GM12878 (cell line): ENCODE results near the gene NEUROD6. TPM values are rescaled to one million over a fixed set of nuclear protein-coding genes. Genes with fewer than 3 reads are reported as not detected.

ENCODE experiments used
- ATAC-seq: fragments of 200-7000 bp; cut with Tn5 transposase; 3 replicates; pipeline ENCODE4 v1.9.1; 2020; ENCODE audit warnings: mild to moderate bottlenecking, moderate library complexity
- BruUV-seq: library from RNA; stranded (reverse); fragments of 400-500 nt; replicated peaks from 2 replicates; lab custom pipeline; 2021; lab: Mats Ljungman, UMichigan
- CTCF ChIA-PET: fragments of 300-600 bp; sonication (Branson Sonifier 250); formaldehyde crosslinking; extraction: SDS; loops from one replicate; lab custom pipeline; 2021; ENCODE audit warnings: inconsistent platforms; lab: Yijun Ruan, JAX
- POLR2A ChIA-PET: fragments of 350-600 bp; formaldehyde crosslinking; extraction: SDS; loops from one replicate; lab custom pipeline; 2021; ENCODE audit warnings: inconsistent platforms; lab: Charles Lee
- RAD21 ChIA-PET: fragments of 300-600 bp; sonication (Branson Sonifier 250); formaldehyde crosslinking; loops from one replicate; lab custom pipeline; 2023; ENCODE audit warnings: antibody characterized with exemption; ENCODE audit not compliant: unreplicated experiment; lab: Charles Lee
- SMC1A ChIA-PET: fragments of 300-600 bp; sonication (Branson Sonifier 250); formaldehyde crosslinking; loops from one replicate; lab custom pipeline; 2023; ENCODE audit not compliant: unreplicated experiment, uncharacterized antibody; lab: Charles Lee
- DNase-seq: peaks from one replicate; pipeline ENCODE4 v3.0.0-alpha.2; 2011; ENCODE audit warnings: low read depth, low spot score
- FAIRE-seq: peaks from 3 replicates; lab custom pipeline; 2011; peaks lifted over from hg19 to GRCh38; lab: Jason Lieb, UNC
- H2AFZ ChIP-seq: 2 replicates; pipeline ENCODE4 v1.6.0; 2011; ENCODE audit warnings: low read depth, low read length, control low read depth; ENCODE audit not compliant: control insufficient read depth
- H3K27ac ChIP-seq: 2 replicates; pipeline ENCODE4 v1.5.1; 2011; ENCODE audit warnings: control low read depth; ENCODE audit not compliant: control insufficient read depth, insufficient read depth
- H3K27me3 ChIP-seq, 2 experiments: replicated peaks in 1 of 2; 2 replicates each; pipeline versions ENCODE4 v1.6.0 to v1.6.1; 2011; ENCODE audit warnings: low read length in 1 of 2; ENCODE audit not compliant: control insufficient read depth in 2 of 2, insufficient read depth in 2 of 2
- H3K36me3 ChIP-seq, 2 experiments: 2 replicates each; pipeline ENCODE4 v1.5.1; 2011; ENCODE audit warnings: low read length in 1 of 2; ENCODE audit not compliant: control insufficient read depth in 2 of 2, insufficient read depth in 2 of 2
- H3K4me1 ChIP-seq: 2 replicates; pipeline ENCODE4 v1.6.1; 2011; ENCODE audit warnings: mild to moderate bottlenecking, low read length, moderate library complexity, mixed read lengths; ENCODE audit not compliant: control insufficient read depth, insufficient read depth
- H3K4me2 ChIP-seq: 2 replicates; pipeline ENCODE4 v1.6.0; 2011; ENCODE audit warnings: control low read depth; ENCODE audit not compliant: control insufficient read depth, insufficient read depth
- H3K4me3 ChIP-seq: fragments of 200-600 bp; sonication (generic); 2 replicates; pipeline ENCODE4 v1.5.1; 2016
- H3K79me2 ChIP-seq: 2 replicates; pipeline ENCODE4 v1.6.0; 2011; ENCODE audit warnings: low read length; ENCODE audit not compliant: control insufficient read depth, insufficient read depth
- H3K9ac ChIP-seq: 2 replicates; pipeline ENCODE4 v1.8.0; 2011; ENCODE audit warnings: low read length, control low read depth, mixed read lengths; ENCODE audit not compliant: control insufficient read depth, insufficient read depth
- H3K9me3 ChIP-seq: replicated peaks from 3 replicates; pipeline ENCODE4 v1.5.1; 2011; ENCODE audit warnings: mild to moderate bottlenecking, low read length; ENCODE audit not compliant: control insufficient read depth, insufficient read depth
- H4K20me1 ChIP-seq: 2 replicates; pipeline ENCODE4 v1.6.0; 2011; ENCODE audit not compliant: control insufficient read depth, insufficient read depth
- CHD2 ChIP-seq: IDR thresholded peaks from 2 replicates; pipeline ENCODE4 v1.6.1; 2011; ENCODE audit warnings: low read depth, low read length, improper control_type of control experiment, borderline replicate concordance
- EP300 ChIP-seq, 2 experiments: fragments of 150-350 bp in 1 of 2; IDR thresholded peaks; 2 replicates each; pipeline ENCODE4 v1.6.1; 2011 to 2012; ENCODE audit warnings: low read depth in 2 of 2, low read length in 2 of 2, borderline replicate concordance in 1 of 2, improper control_type of control experiment in 1 of 2, inconsistent platforms in 1 of 2; ENCODE audit not compliant: control insufficient read depth in 1 of 2
- PAX5 ChIP-seq: IDR thresholded peaks from 2 replicates; pipeline ENCODE4 v1.6.1; 2011; ENCODE audit warnings: low read depth, low read length, borderline replicate concordance
- SIX5 ChIP-seq: IDR thresholded peaks from 2 replicates; pipeline ENCODE4 v1.6.1; 2011; ENCODE audit warnings: mild to moderate bottlenecking, low read depth, low read length, moderate library complexity; ENCODE audit not compliant: severe bottlenecking
- WGBS: methylation state at CpG from one replicate; pipeline ENCODE4 v1.1.6; 2016; ENCODE audit warnings: low lambda C conversion rate; ENCODE audit not compliant: insufficient replicate concordance, insufficient coverage; ENCODE audit errors: missing lambda C conversion rate; 5-methylcytosine and 5-hydroxymethylcytosine counted together
- in situ Hi-C: fragments of 300-500 bp; cut with MboI; formaldehyde crosslinking; loops from 9 replicates; pipeline ENCODE4 v1.14.3; 2018; ENCODE audit warnings: mixed read lengths
- intact Hi-C: fragments of 100-400 bp; cut with micrococcal nuclease; formaldehyde crosslinking; loops from one replicate; pipeline ENCODE4 v1.14.2; 2022; ENCODE audit not compliant: unreplicated experiment
- polyA plus RNA-seq, 11 experiments: library from polyadenylated mRNA; depleted of rRNA in 4 of 11; unstranded in 6 of 11; stranded (reverse) in 5 of 11; fragments of >200 nt; fragmentation: Nextera tagmentation in 4 of 11; fragmentation: Illumina TruSeq in 1 of 11; extraction: Ambion mirVana in 4 of 11; extraction: Trizol in 1 of 11; gene quantifications; 1 replicate in 1 of 11; 2 replicates in 10 of 11; pipeline versions ENCODE4 v1.2.1 to v1.2.3, GENCODE V29; 2011 to 2016; ENCODE audit warnings: inconsistent platforms in 2 of 11, missing spikeins in 2 of 11, low read depth in 1 of 11
- total RNA-seq, 4 experiments: library from RNA; depleted of rRNA in 3 of 4; stranded (reverse); fragments of >200 nt in 3 of 4; fragmentation: Illumina TruSeq in 1 of 4; extraction: Trizol in 1 of 4; gene quantifications; 2 replicates each; pipeline versions ENCODE4 v1.2.1 to v1.2.3, GENCODE V29; 2013 to 2021
- TF ChIP-seq, protein P1 (sequence below): IDR thresholded peaks from 2 replicates; pipeline ENCODE4 v1.6.1; 2011; ENCODE audit warnings: borderline replicate concordance, low read depth, mild to moderate bottlenecking, moderate library complexity, low read length; ENCODE audit not compliant: insufficient read depth, poor library complexity, severe bottlenecking

NEUROD6 gene
- total and polyA plus RNA-seq, 10 of the 15 experiments (the other 5 are each of a cell fraction or from before 2014, with no cell fraction given): not detected

- Histone ChIP-seq H3K9me3 (no peaks in the 10 kb centered on the region), H3K4me1 (no peaks in the 10 kb centered on the region), H3K4me3 (no peak overlapping the region), H2AFZ (no peak overlapping the region), H3K4me2 (no peak overlapping the region), H3K36me3 (no peaks in the 10 kb centered on the region), H3K79me2 (no peaks in the 10 kb centered on the region), H3K27ac (no peak overlapping the region), H3K9ac (no peak overlapping the region), H4K20me1 (no peaks in the 10 kb centered on the region), H3K27me3 (peaks cover 2 to 6% of the 10 kb centered on the region in 2 experiments; a peak in 1 of 4 replicates)
- RAD21 ChIA-PET: no interaction called here
- POLR2A ChIA-PET: no interaction called here
- BruUV-seq: no TSS peak
- SMC1A ChIA-PET: no interaction called here
- intact Hi-C loops (no loop called here), in situ Hi-C loops (no loop called here)
- WGBS: 35% methylated on average over 47 of the region's 71 CpGs
- no peak for TF ChIP-seq SIX5
- no peak for TF ChIP-seq CHD2
- TF ChIP-seq, protein P1, sequence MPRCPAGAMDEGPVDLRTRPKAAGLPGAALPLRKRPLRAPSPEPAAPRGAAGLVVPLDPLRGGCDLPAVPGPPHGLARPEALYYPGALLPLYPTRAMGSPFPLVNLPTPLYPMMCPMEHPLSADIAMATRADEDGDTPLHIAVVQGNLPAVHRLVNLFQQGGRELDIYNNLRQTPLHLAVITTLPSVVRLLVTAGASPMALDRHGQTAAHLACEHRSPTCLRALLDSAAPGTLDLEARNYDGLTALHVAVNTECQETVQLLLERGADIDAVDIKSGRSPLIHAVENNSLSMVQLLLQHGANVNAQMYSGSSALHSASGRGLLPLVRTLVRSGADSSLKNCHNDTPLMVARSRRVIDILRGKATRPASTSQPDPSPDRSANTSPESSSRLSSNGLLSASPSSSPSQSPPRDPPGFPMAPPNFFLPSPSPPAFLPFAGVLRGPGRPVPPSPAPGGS: no peak
- no peak for TF ChIP-seq PAX5
- TF ChIP-seq EP300 (IDR thresholded peaks at IDR 0.05; ENCODE audit: borderline replicate concordance in 1 of 2, control insufficient read depth in 1 of 2, low read depth in 2 of 2, low read length in 2 of 2): no peak
- ATAC-seq (no peak), DNase-seq (no peak), FAIRE-seq (no peak)
- CTCF ChIA-PET: interaction anchor here (1.3 kb wide), 1 partner anchor 11 kb away, joined by 4 read pairs; no protein-coding TSS in a partner anchor
These were observed 4.1 kb downstream of the NEUROD6 start for GRCh38 chr7:31336202-31337001.
